GM18498 (cell line): ENCODE measurements around the gene RGPD8.

Experiments used
- ATAC-seq: cut with Tn5 transposase; IDR thresholded peaks from one replicate; pipeline ENCODE4 v1.9.1; 2021; ENCODE audit warnings: mild to moderate bottlenecking, moderate library complexity; ENCODE audit not compliant: unreplicated experiment

Gene RGPD8

GRCh38 chr2:112335600-112335999, 97.8 kb downstream of the RGPD8 start:
- no peak for ATAC-seq

GRCh38 chr2:112332123-112332696, 101.2 kb downstream of the RGPD8 start:
- no peak for ATAC-seq

- ATAC-seq = no peak
Observed at GRCh38 chr2:112322919-112323318, 110.5 kb downstream of the RGPD8 start.

- no peak for ATAC-seq
Observed at GRCh38 chr2:112321375-112322320, 111.8 kb downstream of the RGPD8 start.
